GM20000 (cell line): ENCODE results near the gene CLEC3B.

Source experiments
- DNase-seq: peaks from one replicate; pipeline ENCODE4 v3.0.0; 2012; ENCODE audit warnings: low spot score
- TF ChIP-seq, protein P1 (sequence below): IDR thresholded peaks from 2 replicates; pipeline ENCODE4 v1.5.1; 2012; ENCODE audit warnings: mild to moderate bottlenecking, control low read depth; ENCODE audit errors: extremely low read depth, missing control alignments

CLEC3B gene

DNA sequence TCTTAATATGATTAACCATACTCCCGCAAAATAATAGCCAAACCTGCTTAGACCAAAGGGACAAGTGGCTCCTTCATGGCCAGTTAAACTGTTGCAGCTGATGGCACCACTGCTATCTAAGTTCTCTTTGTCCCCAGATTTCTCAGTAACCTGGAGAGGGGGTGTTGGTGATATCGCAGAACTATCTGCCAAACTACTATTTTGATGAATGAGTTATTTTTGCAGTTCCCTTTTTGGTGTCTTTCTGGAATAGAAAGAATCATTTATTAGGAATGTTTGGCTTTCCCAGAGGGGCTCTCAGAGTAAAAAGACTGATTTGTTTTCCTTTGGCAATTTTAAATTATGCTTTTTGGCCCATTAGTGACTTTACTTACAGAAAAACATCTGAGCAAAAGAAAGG, 33.0 kb downstream of the CLEC3B start:
- TF ChIP-seq, protein P1, sequence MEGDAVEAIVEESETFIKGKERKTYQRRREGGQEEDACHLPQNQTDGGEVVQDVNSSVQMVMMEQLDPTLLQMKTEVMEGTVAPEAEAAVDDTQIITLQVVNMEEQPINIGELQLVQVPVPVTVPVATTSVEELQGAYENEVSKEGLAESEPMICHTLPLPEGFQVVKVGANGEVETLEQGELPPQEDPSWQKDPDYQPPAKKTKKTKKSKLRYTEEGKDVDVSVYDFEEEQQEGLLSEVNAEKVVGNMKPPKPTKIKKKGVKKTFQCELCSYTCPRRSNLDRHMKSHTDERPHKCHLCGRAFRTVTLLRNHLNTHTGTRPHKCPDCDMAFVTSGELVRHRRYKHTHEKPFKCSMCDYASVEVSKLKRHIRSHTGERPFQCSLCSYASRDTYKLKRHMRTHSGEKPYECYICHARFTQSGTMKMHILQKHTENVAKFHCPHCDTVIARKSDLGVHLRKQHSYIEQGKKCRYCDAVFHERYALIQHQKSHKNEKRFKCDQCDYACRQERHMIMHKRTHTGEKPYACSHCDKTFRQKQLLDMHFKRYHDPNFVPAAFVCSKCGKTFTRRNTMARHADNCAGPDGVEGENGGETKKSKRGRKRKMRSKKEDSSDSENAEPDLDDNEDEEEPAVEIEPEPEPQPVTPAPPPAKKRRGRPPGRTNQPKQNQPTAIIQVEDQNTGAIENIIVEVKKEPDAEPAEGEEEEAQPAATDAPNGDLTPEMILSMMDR = no peak
- DNase-seq = no peak

DNA sequence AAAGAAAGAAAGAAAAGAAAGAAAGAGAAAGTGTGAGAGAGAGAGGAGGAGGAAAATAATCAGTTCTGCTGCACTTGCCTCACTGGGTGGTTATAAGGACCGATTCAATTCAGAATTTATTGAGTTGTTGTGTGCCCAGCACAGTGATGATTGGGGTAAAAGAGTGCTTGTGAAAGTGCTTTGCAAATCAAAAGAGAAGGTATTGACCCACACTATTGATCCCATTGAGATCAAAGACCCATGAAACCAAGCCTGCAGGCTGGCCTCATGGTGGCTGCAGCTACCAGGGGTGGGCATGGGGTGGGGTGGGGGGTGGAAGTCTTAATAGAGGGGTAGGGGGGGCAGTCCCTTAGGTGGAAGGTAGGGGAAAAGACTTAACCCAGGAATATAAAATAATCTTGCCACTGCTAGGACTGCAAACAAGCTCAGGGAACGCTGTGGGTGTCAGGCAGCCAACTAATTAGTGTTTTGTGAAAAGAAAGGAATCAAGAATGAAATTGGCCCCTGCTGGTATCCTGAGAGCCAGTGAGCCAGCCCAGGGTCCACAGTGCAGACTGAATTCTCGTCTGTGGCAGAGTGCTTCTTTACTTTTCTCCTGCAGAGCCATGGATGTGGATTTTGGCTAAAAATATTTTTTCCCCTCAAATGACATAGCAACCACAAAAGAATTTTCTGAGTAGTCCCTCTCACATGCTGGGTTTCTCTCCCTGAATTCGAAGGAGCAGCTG, 34.2 kb downstream of the CLEC3B start:
- no peak for DNase-seq
- TF ChIP-seq, protein P1 = no peak

DNA sequence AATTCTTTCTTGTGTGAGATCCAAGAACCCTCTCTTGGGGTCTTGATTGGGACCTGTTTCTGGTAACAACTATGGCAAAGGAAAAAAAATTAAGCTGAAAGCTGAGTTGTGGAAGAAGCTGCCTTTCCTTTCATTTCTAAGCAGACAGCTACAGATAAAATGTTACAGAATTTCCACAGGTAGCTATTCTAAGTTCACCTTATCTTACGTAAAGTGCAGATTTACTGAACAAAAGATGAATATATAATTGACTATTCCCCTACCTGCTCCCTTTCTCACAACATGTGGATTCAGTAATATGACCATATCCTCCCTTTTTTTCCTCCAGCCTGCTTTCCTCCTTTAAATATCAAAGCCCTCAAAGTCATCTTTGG, 36.6 kb downstream of the CLEC3B start:
- TF ChIP-seq, protein P1 = no peak
- DNase-seq = no peak

DNA sequence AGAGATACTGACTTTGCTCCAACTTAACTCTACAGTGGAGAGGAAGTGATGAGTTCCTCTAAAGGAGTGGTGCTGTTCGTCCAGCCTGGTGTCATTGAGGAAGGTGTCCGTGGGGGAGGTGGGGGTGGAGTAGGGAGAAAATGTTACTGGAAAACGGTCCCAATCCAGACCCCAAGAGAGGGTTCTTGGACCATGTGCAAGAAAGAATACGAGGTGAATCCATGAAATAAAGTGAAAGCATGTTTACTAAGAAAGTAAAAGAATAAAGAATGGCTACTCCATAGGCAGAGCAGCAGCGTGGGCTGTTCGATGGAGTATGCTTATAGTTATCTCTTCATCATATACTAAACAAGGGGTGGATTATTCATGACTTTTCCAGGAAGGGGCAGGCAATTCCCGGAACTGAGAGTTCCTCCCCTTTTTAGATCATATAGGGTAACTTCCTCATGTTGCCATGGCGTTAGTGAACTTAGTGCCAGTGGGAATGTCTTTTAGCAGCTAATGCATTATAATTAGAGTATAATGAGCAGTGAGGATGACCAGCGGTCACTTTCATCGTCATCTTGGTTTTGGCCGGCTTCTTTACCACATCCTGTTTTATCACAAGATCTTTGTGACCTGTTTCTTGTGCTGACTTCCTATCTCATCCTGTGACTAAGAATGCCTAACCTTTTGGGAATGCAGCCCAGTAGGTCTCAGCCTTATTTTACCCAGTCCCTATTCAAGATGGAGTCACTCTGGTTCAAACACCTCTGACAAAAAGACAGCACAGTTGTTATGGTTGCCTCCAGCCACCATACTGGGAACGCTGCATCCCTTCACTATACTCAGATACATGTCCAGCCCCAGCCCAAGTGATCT, 38.6 kb downstream of the CLEC3B start:
- no peak for DNase-seq
- TF ChIP-seq, protein P1 = no peak

DNA sequence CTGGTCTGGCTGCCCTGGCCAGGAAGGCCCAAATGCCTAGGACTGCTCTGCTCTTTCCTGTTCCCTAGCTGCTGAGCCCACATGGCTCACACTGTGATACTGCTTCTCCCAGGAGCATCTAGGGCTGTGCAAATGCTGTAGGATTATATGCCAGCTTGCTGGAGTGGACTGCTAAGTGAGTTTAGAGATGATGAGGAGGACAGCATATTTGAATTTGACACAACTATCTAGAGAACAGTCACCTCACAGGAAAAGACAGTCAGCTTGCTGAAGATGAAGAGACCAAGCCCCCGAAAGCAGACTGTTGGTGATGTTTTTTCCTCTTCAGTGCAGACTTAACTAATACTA, 39.2 kb downstream of the CLEC3B start:
- no peak for DNase-seq
- TF ChIP-seq, protein P1 = no peak

- TF ChIP-seq, protein P1 = no peak
- DNase-seq = no peak
These were observed 40.2 kb downstream of the CLEC3B start for GRCh38 chr3:45066109-45066801.

DNA sequence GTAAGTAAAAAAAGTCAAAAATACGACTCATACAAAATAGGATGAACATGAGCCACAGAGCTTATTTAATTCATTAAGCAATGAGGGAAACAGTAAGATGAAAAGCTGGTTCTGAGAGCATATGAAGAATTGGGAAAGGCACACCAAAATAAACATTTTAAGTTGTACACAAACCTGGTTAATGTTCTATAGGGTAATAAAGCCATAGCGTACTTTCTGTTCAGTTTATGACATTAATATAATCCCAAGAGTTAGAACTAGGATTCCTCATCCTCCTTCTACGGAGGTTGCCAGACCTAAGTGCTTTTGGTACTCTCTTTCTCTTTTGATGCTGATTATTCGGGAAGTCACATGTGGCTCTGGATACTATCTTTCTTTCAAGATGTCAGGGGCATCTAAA, 41.4 kb downstream of the CLEC3B start:
- no peak for DNase-seq
- TF ChIP-seq, protein P1 = no peak
